Measurements from ENCODE around the gene MDM4. TPM values are rescaled to one million over a fixed set of nuclear protein-coding genes. Genes with fewer than 3 reads are reported as not detected.

Gene MDM4
- total RNA-seq, 1 donor from 2014 or later, result 84.5 TPM

DNA sequence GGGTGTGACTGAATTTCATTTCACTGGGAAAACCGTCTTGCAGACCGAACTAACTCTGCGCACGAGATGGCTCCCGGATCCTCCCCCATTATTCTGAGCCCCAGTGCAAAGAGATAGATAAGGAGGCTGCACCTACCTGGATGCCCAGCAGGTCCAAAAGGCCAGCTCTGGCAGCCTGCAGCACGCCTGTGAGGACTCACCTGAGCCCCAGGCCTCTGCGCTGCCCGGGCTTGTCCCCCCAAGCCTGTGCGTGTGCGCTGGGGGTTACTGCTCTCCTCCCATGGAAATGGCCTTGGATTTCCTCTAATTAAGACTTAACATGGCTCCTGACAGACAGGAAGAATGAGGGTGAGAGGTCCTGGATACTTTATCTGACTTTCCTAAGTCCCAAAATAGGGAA lies 83.4 kb downstream of the MDM4 start:
- ATAC-seq, result no peak

DNA sequence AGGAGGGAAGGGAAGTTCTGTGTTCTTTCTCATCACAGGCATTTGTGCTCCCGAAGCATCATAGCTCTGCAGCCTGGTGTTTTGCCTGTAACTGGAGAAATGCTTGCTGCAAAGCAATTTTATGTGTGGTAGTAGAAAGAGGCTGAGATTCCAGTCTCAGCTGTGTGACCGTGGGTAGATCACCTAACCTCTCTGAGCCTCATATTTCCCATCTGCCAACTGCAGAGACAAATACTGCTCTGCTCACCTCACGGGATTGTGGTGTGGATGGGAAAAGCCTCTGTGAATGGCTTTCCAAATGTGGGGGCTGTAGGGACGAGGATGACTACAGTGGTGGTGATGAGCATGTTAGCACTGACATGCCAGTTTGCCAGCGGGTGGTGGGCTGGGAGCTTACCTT lies 84.0 kb downstream of the MDM4 start:
- H3K4me3 ChIP-seq, result no peak overlapping the region
- no peaks in the 10 kb centered on the region for H3K4me1 ChIP-seq
- no peak overlapping the region for H3K27ac ChIP-seq
- ATAC-seq (no peak), DNase-seq (no peak)
- no peaks in the 10 kb centered on the region for H3K9me3 ChIP-seq
- TF ChIP-seq, protein P1, sequence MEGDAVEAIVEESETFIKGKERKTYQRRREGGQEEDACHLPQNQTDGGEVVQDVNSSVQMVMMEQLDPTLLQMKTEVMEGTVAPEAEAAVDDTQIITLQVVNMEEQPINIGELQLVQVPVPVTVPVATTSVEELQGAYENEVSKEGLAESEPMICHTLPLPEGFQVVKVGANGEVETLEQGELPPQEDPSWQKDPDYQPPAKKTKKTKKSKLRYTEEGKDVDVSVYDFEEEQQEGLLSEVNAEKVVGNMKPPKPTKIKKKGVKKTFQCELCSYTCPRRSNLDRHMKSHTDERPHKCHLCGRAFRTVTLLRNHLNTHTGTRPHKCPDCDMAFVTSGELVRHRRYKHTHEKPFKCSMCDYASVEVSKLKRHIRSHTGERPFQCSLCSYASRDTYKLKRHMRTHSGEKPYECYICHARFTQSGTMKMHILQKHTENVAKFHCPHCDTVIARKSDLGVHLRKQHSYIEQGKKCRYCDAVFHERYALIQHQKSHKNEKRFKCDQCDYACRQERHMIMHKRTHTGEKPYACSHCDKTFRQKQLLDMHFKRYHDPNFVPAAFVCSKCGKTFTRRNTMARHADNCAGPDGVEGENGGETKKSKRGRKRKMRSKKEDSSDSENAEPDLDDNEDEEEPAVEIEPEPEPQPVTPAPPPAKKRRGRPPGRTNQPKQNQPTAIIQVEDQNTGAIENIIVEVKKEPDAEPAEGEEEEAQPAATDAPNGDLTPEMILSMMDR (IDR thresholded peaks at IDR 0.05), result no peak
- H3K36me3 ChIP-seq, result no peaks in the 10 kb centered on the region
- intact Hi-C loops (cut with DNase I), result no loop called here
- H3K27me3 ChIP-seq, result no peaks in the 10 kb centered on the region

More for the DNA sequence above, 83.4 kb downstream of the MDM4 start:
- TF ChIP-seq, protein P1 (IDR thresholded peaks at IDR 0.05), result no peak
- intact Hi-C loops (cut with DNase I), result no loop called here
- no peak for DNase-seq
- Histone ChIP-seq H3K9me3 (no peaks in the 10 kb centered on the region), H3K27ac (no peak overlapping the region), H3K4me3 (no peak overlapping the region), H3K36me3 (no peaks in the 10 kb centered on the region), H3K27me3 (no peaks in the 10 kb centered on the region), H3K4me1 (no peaks in the 10 kb centered on the region)

DNA sequence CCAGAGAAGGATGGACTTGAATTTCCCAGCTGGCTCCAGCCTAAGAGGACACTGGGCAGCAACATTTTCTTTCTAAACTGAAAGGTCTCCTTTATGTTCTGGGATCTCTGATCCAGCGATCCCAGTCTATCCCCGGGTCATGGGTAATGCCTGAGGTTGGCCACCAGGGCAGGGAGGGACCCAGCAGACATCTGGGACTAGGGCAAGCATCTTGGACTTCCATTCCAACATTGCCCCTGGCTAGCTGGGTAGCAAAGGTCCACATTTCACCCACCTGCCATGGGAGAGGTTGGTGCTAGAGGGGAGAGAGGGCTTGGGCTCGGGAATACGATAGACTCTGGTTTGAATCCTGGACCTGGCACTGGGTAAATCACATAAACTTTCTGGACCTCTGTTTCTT lies 84.8 kb downstream of the MDM4 start:
- DNase-seq, result no peak
- intact Hi-C loops (cut with DNase I), result no loop called here
- H3K36me3 ChIP-seq, result no peaks in the 10 kb centered on the region
- no peaks in the 10 kb centered on the region for H3K27me3 ChIP-seq
- no peaks in the 10 kb centered on the region for H3K9me3 ChIP-seq
- no peak for ATAC-seq
- no peaks in the 10 kb centered on the region for H3K4me1 ChIP-seq
- H3K27ac ChIP-seq, result no peak overlapping the region
- no peak overlapping the region for H3K4me3 ChIP-seq
- TF ChIP-seq, protein P1 (IDR thresholded peaks at IDR 0.05), result no peak

DNA sequence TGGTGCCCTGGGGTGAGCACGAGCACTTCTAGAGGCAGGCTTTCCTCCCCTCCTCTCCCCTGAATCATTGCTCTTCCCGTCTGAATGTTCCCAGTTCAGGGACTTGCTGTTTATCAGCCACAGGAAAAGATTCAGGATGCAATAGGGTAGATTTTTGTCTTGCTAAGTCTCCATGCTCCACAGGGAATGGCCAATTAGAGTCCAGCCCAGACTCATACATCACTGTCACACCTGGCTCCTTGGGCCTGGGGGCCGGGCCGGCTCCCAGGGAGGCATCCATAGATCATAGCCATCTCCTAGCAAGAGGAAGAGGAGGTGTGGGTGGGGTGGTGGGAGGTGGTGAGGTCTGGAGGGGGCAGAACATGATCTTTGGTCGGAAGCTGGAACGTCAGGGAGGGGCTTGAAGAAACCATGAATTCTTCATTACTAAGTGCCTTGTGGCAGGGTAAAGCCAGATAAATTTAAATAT lies 85.9 kb downstream of the MDM4 start:
- Histone ChIP-seq H3K4me1 (no peaks in the 10 kb centered on the region), H3K36me3 (no peaks in the 10 kb centered on the region), H3K27ac (no peak overlapping the region), H3K9me3 (no peaks in the 10 kb centered on the region), H3K4me3 (no peak overlapping the region), H3K27me3 (no peaks in the 10 kb centered on the region)
- DNase-seq (no peak), ATAC-seq (no peak)
- intact Hi-C loops (cut with DNase I), result no loop called here
- TF ChIP-seq, protein P1 (IDR thresholded peaks at IDR 0.05), result no peak

DNA sequence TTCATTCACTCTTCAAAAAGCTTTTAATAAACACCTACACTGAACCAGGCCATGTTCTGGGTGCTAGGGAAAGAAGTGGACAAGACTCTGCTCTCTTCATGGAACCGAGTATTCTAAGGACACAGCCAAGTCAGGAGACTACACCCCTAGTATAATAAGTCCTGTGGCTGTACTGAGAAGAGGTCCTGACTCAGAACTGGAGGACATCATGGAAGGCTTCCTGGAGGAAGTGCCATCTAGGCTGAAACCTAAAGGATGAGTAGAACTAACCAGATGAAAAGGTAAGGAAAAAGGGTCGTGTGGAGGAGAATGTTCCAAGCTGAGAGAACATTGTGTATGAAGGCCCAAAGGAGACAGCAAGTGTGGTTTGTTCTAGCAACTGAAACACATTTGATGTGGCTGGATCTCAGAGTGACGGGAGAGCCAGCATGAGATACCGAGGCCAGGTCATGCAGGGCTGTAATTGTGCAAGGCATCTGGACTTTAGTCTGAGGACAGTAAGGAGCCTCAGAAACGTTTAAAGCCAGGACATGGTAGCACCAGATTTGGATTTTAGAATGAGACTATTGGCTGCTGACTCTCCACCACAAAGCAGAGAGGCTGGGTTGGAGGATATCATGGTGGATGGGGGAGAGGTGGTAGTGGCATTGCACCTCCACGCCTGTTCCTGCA lies 86.8 kb downstream of the MDM4 start:
- no peaks in the 10 kb centered on the region for H3K4me1 ChIP-seq
- TF ChIP-seq, protein P1 (IDR thresholded peaks at IDR 0.05), result no peak
- peaks cover 6% of the 10 kb centered on the region for H3K27me3 ChIP-seq
- H3K4me3 ChIP-seq, result no peak overlapping the region
- DNase-seq (no peak), ATAC-seq (no peak)
- no peaks in the 10 kb centered on the region for H3K36me3 ChIP-seq
- intact Hi-C loops (cut with DNase I), result no loop called here
- no peaks in the 10 kb centered on the region for H3K9me3 ChIP-seq
- no peak overlapping the region for H3K27ac ChIP-seq
